BJ (cell line): ENCODE data around the gene VSIG8. TPM values are rescaled to one million over a fixed set of nuclear protein-coding genes. Genes with fewer than 3 reads are reported as not detected.

ENCODE experiments used
- CTCF ChIA-PET: fragments of 350-600 bp; formaldehyde crosslinking; extraction: SDS; loops from one replicate; lab custom pipeline; 2021; ENCODE audit warnings: antibody characterized with exemption, inconsistent platforms; lab: Yijun Ruan, JAX
- POLR2A ChIA-PET: fragments of 300-600 bp; sonication (Branson Sonifier 250); formaldehyde crosslinking; extraction: SDS; loops from one replicate; lab custom pipeline; 2021; ENCODE audit warnings: antibody characterized with exemption; lab: Charles Lee
- DNase-seq: peaks from one replicate; pipeline ENCODE4 v3.0.0-alpha.2; 2011; ENCODE audit warnings: low read depth
- H3K27me3 ChIP-seq: 2 replicates; pipeline ENCODE4 v1.6.0; 2011; ENCODE audit warnings: low read length; ENCODE audit not compliant: control insufficient read depth, insufficient read depth
- H3K36me3 ChIP-seq: 2 replicates; pipeline ENCODE4 v1.5.1; 2011; ENCODE audit warnings: low read length; ENCODE audit not compliant: control insufficient read depth, insufficient read depth
- H3K4me3 ChIP-seq: 2 replicates; pipeline ENCODE4 v1.5.1; 2011; ENCODE audit warnings: low read depth, mild to moderate bottlenecking, control low read depth, low read length
- CTCF ChIP-seq: IDR thresholded peaks from 2 replicates; pipeline ENCODE4 v1.5.1; 2011; ENCODE audit warnings: low read depth, mild to moderate bottlenecking, control low read depth, inconsistent platforms, low read length, moderate library complexity; ENCODE audit not compliant: insufficient read depth
- polyA plus RNA-seq: library from polyadenylated mRNA; depleted of rRNA; stranded (reverse); fragments of >200 nt; gene quantifications from 2 replicates; pipeline ENCODE4 v1.2.3, GENCODE V29; 2011

The VSIG8 gene
- polyA plus RNA-seq, 1 experiment = not detected

- ChIA-PET CTCF (interaction anchor here (2.0 kb wide), 1 partner anchor 9 kb away, joined by 4 read pairs; no protein-coding TSS in a partner anchor), POLR2A (no interaction called here)
Observed at GRCh38 chr1:159828581-159829272, 33.7 kb downstream of the VSIG8 start.

GRCh38 chr1:159828176-159828575 lies 34.3 kb downstream of the VSIG8 start:
- no peak for DNase-seq
- CTCF ChIA-PET = interaction anchor here (0.8 to 2.1 kb wide), 3 partner anchors 8 to 63 kb away, joined by 3 to 6 read pairs (median 4); no protein-coding TSS in a partner anchor
- POLR2A ChIA-PET = no interaction called here
- Histone ChIP-seq H3K4me3 (no peak overlapping the region), H3K36me3 (no peaks in the 10 kb centered on the region), H3K27me3 (no peaks in the 10 kb centered on the region)
- no peak for TF ChIP-seq CTCF

More at GRCh38 chr1:159828581-159829272, 33.7 kb downstream of the VSIG8 start:
- Histone ChIP-seq H3K4me3 (no peak overlapping the region), H3K36me3 (no peaks in the 10 kb centered on the region), H3K27me3 (no peaks in the 10 kb centered on the region)
- DNase-seq = no peak
- no peak for TF ChIP-seq CTCF

GRCh38 chr1:159827549-159827948 lies 34.9 kb downstream of the VSIG8 start:
- no peaks in the 10 kb centered on the region for H3K36me3 ChIP-seq
- peaks cover 3% of the 10 kb centered on the region for H3K27me3 ChIP-seq
- H3K4me3 ChIP-seq = no peak overlapping the region
- ChIA-PET CTCF (interaction anchor here (0.8 to 2.1 kb wide), 2 partner anchors 8 to 63 kb away, joined by 3 to 6 read pairs; no protein-coding TSS in a partner anchor), POLR2A (no interaction called here)
- DNase-seq = no peak
- no peak for TF ChIP-seq CTCF

- ChIA-PET POLR2A (no interaction called here), CTCF (interaction anchor here (0.8 to 2.1 kb wide), 2 partner anchors 8 to 64 kb away, joined by 3 to 6 read pairs; no protein-coding TSS in a partner anchor)
- Histone ChIP-seq H3K36me3 (no peaks in the 10 kb centered on the region), H3K27me3 (peaks cover 6% of the 10 kb centered on the region), H3K4me3 (no peak overlapping the region)
- no peak for TF ChIP-seq CTCF
- no peak for DNase-seq
Observed at GRCh38 chr1:159827102-159827490, 35.4 kb downstream of the VSIG8 start.

GRCh38 chr1:159826441-159827101 lies 35.9 kb downstream of the VSIG8 start, which contains the start of gene SLAMF8:
SLAMF8 (plus strand) TSS chr1:159826873; CDS start chr1:159826899, 26 bp downstream.
- peaks cover 9% of the 10 kb centered on the region for H3K27me3 ChIP-seq
- no peak within 1 kb of the TSS for H3K4me3 ChIP-seq
- CTCF ChIA-PET = interaction anchor here (1.4 to 2.1 kb wide), 2 partner anchors 22 to 64 kb away, joined by 3 to 6 read pairs; no protein-coding TSS in a partner anchor
- TF ChIP-seq CTCF = no peak
- POLR2A ChIA-PET = no interaction called here
- H3K36me3 ChIP-seq = no peaks in the 10 kb centered on the region
- no peak for DNase-seq
